Osteocyte (in vitro differentiated cells): ENCODE measurements around the gene BDKRB2. TPM values are rescaled to one million over a fixed set of nuclear protein-coding genes. Genes with fewer than 3 reads are reported as not detected.
"Not testable (repeated sequence)": the region's sequence is repeated elsewhere in the genome, so short reads cannot be mapped to it uniquely, and the experiment has no call there.

Source experiments
- DNase-seq: peaks from one replicate; pipeline ENCODE4 v3.0.0; 2021; ENCODE audit warnings: mixed read lengths; ENCODE audit not compliant: unreplicated experiment; ENCODE audit errors: extremely low spot score
- H3K27ac Mint-ChIP-seq: one replicate; pipeline ENCODE4 v1.8.0; 2021; ENCODE audit warnings: mild to moderate bottlenecking, mixed read lengths; ENCODE audit not compliant: unreplicated experiment
- H3K27me3 Mint-ChIP-seq: one replicate; pipeline ENCODE4 v1.8.0; 2021; ENCODE audit warnings: mixed read lengths; ENCODE audit not compliant: unreplicated experiment
- H3K36me3 Mint-ChIP-seq: one replicate; pipeline ENCODE4 v1.8.0; 2021; ENCODE audit warnings: mixed read lengths; ENCODE audit not compliant: unreplicated experiment
- H3K4me1 Mint-ChIP-seq: one replicate; pipeline ENCODE4 v1.8.0; 2021; ENCODE audit warnings: mixed read lengths; ENCODE audit not compliant: unreplicated experiment
- H3K4me3 Mint-ChIP-seq: one replicate; pipeline ENCODE4 v1.8.0; 2021; ENCODE audit warnings: mild to moderate bottlenecking, moderate library complexity, mixed read lengths; ENCODE audit not compliant: unreplicated experiment
- H3K9me3 Mint-ChIP-seq: one replicate; pipeline ENCODE4 v1.8.0; 2021; ENCODE audit warnings: mixed read lengths; ENCODE audit not compliant: unreplicated experiment
- total RNA-seq: library from RNA; stranded (reverse); gene quantifications from 2 replicates; pipeline ENCODE4 v1.2.1, GENCODE V29; 2021
- TF ChIP-seq, protein P1 (sequence below): fragments of 200-600 bp; sonication (generic); IDR thresholded peaks from 2 replicates; pipeline ENCODE4 v1.5.0; 2021; ENCODE audit warnings: antibody characterized with exemption, mild to moderate bottlenecking, moderate library complexity

The BDKRB2 gene
- total RNA-seq, 1 donor from 2014 or later: 0.40 TPM

DNA sequence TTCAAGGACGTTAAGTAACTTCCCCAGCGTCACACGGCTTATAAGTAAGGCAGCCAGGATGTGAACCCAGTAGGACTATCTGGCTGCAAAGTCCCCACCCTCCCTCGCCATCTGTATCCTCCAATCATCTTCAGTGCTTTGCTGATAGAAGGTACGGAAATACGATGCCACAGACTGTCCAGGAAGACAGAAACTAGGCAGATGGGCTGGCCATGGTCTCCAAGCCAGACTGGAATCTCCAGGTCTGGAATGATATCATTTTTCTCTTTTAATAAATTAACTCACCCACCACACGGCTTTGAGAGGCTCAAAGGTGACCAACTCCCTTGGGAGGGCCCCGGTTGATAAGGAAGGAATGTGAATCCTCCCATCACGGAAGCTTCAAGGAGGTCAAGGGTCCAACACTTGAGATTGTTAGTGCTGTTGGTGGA lies 35.1 kb downstream of the BDKRB2 start:
- Mint-ChIP-seq H3K4me3 (no peak overlapping the region), H3K9me3 (no peaks in the 10 kb centered on the region), H3K27me3 (peaks cover 6% of the 10 kb centered on the region), H3K36me3 (no peaks in the 10 kb centered on the region), H3K27ac (no peak overlapping the region), H3K4me1 (no peaks in the 10 kb centered on the region)
- TF ChIP-seq, protein P1, sequence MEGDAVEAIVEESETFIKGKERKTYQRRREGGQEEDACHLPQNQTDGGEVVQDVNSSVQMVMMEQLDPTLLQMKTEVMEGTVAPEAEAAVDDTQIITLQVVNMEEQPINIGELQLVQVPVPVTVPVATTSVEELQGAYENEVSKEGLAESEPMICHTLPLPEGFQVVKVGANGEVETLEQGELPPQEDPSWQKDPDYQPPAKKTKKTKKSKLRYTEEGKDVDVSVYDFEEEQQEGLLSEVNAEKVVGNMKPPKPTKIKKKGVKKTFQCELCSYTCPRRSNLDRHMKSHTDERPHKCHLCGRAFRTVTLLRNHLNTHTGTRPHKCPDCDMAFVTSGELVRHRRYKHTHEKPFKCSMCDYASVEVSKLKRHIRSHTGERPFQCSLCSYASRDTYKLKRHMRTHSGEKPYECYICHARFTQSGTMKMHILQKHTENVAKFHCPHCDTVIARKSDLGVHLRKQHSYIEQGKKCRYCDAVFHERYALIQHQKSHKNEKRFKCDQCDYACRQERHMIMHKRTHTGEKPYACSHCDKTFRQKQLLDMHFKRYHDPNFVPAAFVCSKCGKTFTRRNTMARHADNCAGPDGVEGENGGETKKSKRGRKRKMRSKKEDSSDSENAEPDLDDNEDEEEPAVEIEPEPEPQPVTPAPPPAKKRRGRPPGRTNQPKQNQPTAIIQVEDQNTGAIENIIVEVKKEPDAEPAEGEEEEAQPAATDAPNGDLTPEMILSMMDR: no peak
- DNase-seq: no peak

DNA sequence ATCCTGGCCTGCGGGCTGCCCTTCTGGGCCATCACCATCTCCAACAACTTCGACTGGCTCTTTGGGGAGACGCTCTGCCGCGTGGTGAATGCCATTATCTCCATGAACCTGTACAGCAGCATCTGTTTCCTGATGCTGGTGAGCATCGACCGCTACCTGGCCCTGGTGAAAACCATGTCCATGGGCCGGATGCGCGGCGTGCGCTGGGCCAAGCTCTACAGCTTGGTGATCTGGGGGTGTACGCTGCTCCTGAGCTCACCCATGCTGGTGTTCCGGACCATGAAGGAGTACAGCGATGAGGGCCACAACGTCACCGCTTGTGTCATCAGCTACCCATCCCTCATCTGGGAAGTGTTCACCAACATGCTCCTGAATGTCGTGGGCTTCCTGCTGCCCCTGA lies 36.0 kb downstream of the BDKRB2 start:
- no peak overlapping the region for H3K4me3 Mint-ChIP-seq
- H3K4me1 Mint-ChIP-seq: no peaks in the 10 kb centered on the region
- TF ChIP-seq, protein P1: no peak
- no peak for DNase-seq
- peaks cover 6% of the 10 kb centered on the region for H3K27me3 Mint-ChIP-seq
- H3K9me3 Mint-ChIP-seq: no peaks in the 10 kb centered on the region
- H3K36me3 Mint-ChIP-seq: no peaks in the 10 kb centered on the region
- no peak overlapping the region for H3K27ac Mint-ChIP-seq

DNA sequence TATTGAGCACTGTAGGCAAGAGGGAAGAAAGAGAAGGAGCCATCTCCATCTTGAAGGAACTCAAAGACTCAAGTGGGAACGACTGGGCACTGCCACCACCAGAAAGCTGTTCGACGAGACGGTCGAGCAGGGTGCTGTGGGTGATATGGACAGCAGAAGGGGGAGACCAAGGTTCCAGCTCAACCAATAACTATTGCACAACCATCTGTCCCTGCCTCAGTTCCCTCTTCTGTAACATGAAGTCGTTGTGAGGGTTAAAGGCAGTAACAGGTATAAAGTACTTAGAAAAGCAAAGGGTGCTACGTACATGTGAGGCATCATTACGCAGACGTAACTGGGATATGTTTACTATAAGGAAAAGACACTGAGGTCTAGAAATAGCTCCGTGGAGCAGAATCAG lies 37.5 kb downstream of the BDKRB2 start:
- Mint-ChIP-seq H3K4me3 (no peak overlapping the region), H3K9me3 (no peaks in the 10 kb centered on the region), H3K27ac (no peak overlapping the region), H3K36me3 (no peaks in the 10 kb centered on the region), H3K4me1 (peaks cover 6% of the 10 kb centered on the region), H3K27me3 (peaks cover 6% of the 10 kb centered on the region)
- DNase-seq: no peak
- TF ChIP-seq, protein P1: no peak

DNA sequence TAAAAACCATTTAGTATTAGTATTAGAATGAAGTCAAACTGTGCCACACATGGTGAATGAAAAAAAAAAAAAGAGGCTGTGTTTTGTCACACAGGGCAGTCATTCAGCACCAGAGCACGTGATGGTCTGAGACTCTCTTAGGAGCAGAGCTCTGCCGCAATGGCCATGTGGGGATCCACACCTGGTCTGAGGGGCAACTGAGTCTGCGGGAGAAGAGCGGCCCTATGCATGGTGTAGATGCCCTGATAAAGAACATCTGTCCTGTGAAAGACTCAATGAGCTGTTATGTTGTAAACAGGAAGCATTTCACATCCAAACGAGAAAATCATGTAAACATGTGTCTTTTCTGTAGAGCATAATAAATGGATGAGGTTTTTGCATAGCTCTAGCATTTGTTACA lies 39.1 kb downstream of the BDKRB2 start:
- no peak for DNase-seq
- H3K4me1 Mint-ChIP-seq: peaks cover 6% of the 10 kb centered on the region
- no peaks in the 10 kb centered on the region for H3K9me3 Mint-ChIP-seq

DNA sequence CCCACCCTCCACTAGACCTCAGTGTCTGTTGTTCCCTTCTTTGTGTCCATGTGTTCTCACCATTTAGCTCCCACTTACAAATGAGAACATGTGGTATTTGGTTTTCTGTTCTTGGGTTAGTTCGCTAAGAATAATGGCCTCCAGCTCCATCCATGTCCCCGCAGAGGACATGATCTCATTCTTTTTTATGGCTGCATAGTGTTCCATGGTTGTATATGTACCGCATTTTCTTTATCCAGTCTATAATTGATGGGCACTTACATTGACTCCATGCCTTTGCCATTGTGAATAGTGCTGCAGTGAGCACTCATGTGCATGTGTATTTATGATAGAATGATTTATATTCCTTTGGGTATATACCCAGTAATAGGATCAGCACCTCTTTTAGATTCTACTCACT lies 40.4 kb downstream of the BDKRB2 start:
- not testable (repeated sequence) for DNase-seq, H3K27ac Mint-ChIP-seq, H3K4me1 Mint-ChIP-seq, H3K9me3 Mint-ChIP-seq, H3K36me3 Mint-ChIP-seq, H3K27me3 Mint-ChIP-seq, H3K4me3 Mint-ChIP-seq

More for the DNA sequence above, 39.1 kb downstream of the BDKRB2 start:
- H3K36me3 Mint-ChIP-seq: no peaks in the 10 kb centered on the region
- H3K4me3 Mint-ChIP-seq: no peak overlapping the region
- peaks cover 6% of the 10 kb centered on the region for H3K27me3 Mint-ChIP-seq
- TF ChIP-seq, protein P1: no peak
- H3K27ac Mint-ChIP-seq: no peak overlapping the region
